ENCODE results near the gene MYH7B. TPM values are rescaled to one million over a fixed set of nuclear protein-coding genes. Genes with fewer than 3 reads are reported as not detected.

The MYH7B gene
- total RNA-seq, 1 experiment from 2014 or later = 0.22 TPM

- Histone ChIP-seq H2AFZ (ENCODE audit: low read length) (no peak overlapping the region), H3K27ac (ENCODE audit: insufficient read length, low read depth, low read length) (no peak overlapping the region), H2BK20ac (ENCODE audit: low read depth, low read length, poor library complexity, severe bottlenecking) (no peak overlapping the region), H3T11ph (ENCODE audit: low read length) (no peak overlapping the region), H3K9ac (ENCODE audit: extremely low read depth, insufficient read length, low read length) (no peak overlapping the region), H3K27me3 (ENCODE audit: insufficient read depth, low read length) (no peaks in the 10 kb centered on the region), H2BK5ac (ENCODE audit: insufficient read length, low read length) (no peak overlapping the region), H3K4me2 (ENCODE audit: insufficient read depth, insufficient read length, low read length) (no peak overlapping the region), H3K79me1 (ENCODE audit: insufficient read depth, low read depth, low read length, poor library complexity, severe bottlenecking) (no peaks in the 10 kb centered on the region), H3K23ac (ENCODE audit: insufficient read length, low read depth, low read length) (no peak overlapping the region), H2BK15ac (ENCODE audit: low read depth, low read length) (no peak overlapping the region), H2AK5ac (ENCODE audit: insufficient read length, low read length) (no peak overlapping the region), H2BK120ac (ENCODE audit: low read depth, low read length, poor library complexity, severe bottlenecking) (no peak overlapping the region), H3K56ac (ENCODE audit: insufficient read length, low read depth, low read length) (no peak overlapping the region), H4K91ac (ENCODE audit: insufficient read length, low read depth, low read length) (no peak overlapping the region), H2BK12ac (ENCODE audit: insufficient read length, low read depth, low read length) (no peak overlapping the region), H3K4me1 (ENCODE audit: insufficient read depth, low read length) (no peaks in the 10 kb centered on the region), H4K5ac (ENCODE audit: insufficient read length, low read depth, low read length) (no peak overlapping the region), H3K14ac (ENCODE audit: insufficient read depth, low read length) (no peak overlapping the region), H3K23me2 (ENCODE audit: insufficient read length, low read depth, low read length, poor library complexity, severe bottlenecking) (no peaks in the 10 kb centered on the region), H4K20me1 (ENCODE audit: control insufficient read depth, insufficient read depth, insufficient read length) (no peaks in the 10 kb centered on the region), H3K9me3 (ENCODE audit: control insufficient read depth, low read depth, low read length) (no peaks in the 10 kb centered on the region), H3K18ac (ENCODE audit: insufficient read length, low read depth, low read length) (no peak overlapping the region), H4K8ac (replicated peaks; ENCODE audit: insufficient read length, low read depth, low read length) (no peak overlapping the region), H3K79me2 (ENCODE audit: insufficient read depth, low read length) (no peaks in the 10 kb centered on the region), H3K4ac (ENCODE audit: low read depth, low read length) (no peak overlapping the region)
- no peak for DNase-seq
- Mint-ChIP-seq H3K36me3 (ENCODE audit: insufficient read depth in 1 of 3, low read depth in 3 of 3) (peaks cover 17 to 84% (median 62%) of the 10 kb centered on the region in 3 experiments; a peak in 6 of 7 replicates), H3K4me1 (peaks cover 5 to 11% of the 10 kb centered on the region in 2 experiments), H3K9me3 (no peaks in the 10 kb centered on the region; a peak in 1 of 5 replicates), H3K27ac (peak overlapping the region in 2 of 3 experiments; percentile 43 to 57; a peak in 2 of 7 replicates), H3K4me3 (no peak overlapping the region), H3K27me3 (ENCODE audit: low read depth) (no peaks in the 10 kb centered on the region; the same call in 1 of the 2 replicates)
- TF ChIP-seq, protein P1, sequence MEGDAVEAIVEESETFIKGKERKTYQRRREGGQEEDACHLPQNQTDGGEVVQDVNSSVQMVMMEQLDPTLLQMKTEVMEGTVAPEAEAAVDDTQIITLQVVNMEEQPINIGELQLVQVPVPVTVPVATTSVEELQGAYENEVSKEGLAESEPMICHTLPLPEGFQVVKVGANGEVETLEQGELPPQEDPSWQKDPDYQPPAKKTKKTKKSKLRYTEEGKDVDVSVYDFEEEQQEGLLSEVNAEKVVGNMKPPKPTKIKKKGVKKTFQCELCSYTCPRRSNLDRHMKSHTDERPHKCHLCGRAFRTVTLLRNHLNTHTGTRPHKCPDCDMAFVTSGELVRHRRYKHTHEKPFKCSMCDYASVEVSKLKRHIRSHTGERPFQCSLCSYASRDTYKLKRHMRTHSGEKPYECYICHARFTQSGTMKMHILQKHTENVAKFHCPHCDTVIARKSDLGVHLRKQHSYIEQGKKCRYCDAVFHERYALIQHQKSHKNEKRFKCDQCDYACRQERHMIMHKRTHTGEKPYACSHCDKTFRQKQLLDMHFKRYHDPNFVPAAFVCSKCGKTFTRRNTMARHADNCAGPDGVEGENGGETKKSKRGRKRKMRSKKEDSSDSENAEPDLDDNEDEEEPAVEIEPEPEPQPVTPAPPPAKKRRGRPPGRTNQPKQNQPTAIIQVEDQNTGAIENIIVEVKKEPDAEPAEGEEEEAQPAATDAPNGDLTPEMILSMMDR (conservative IDR thresholded peaks at IDR 0.05) = no peak
- no CpG with 5 or more reads among the region's 25 CpGs for WGBS (ENCODE audit: extremely low coverage, insufficient read length, low lambda C conversion rate)
These were observed 43.4 kb downstream of the MYH7B start for GRCh38 chr20:34999021-34999451.
